Suprapubic skin (tissue), 3 donors: ENCODE measurements around the gene ZDHHC24.

Source experiments
- CTCF ChIP-seq, 2 donors: fragments of 200-600 bp in 1 of 2; fragments of 450-650 bp in 1 of 2; sonication (generic) in 1 of 2; IDR thresholded peaks; one replicate each; pipeline ENCODE4 v1.5.1; 2016 to 2019; ENCODE audit warnings: antibody characterized with exemption in 2 of 2, mild to moderate bottlenecking in 1 of 2, moderate library complexity in 1 of 2
- POLR2AphosphoS5 ChIP-seq, 3 donors: sonication (generic); formaldehyde crosslinking; IDR thresholded peaks; one replicate each; pipeline ENCODE4 v1.6.1; 2017; ENCODE audit warnings: antibody characterized with exemption in 3 of 3

GRCh38 chr11:66488957-66489356 lies 56.9 kb downstream of the ZDHHC24 start:
- no peak for TF ChIP-seq CTCF (IDR thresholded peaks at IDR 0.05)
- no peak for TF ChIP-seq POLR2AphosphoS5 (IDR thresholded peaks at IDR 0.05)
